GM12873 (cell line): ENCODE data around the gene DOK3.

Experiments
- TF ChIP-seq, protein P1 (sequence below): IDR thresholded peaks from 2 replicates; pipeline ENCODE4 v1.5.1; 2012; ENCODE audit warnings: low read depth, mild to moderate bottlenecking, moderate library complexity, low read length, control low read depth; ENCODE audit not compliant: insufficient read depth; ENCODE audit errors: missing control alignments

Gene DOK3

DNA sequence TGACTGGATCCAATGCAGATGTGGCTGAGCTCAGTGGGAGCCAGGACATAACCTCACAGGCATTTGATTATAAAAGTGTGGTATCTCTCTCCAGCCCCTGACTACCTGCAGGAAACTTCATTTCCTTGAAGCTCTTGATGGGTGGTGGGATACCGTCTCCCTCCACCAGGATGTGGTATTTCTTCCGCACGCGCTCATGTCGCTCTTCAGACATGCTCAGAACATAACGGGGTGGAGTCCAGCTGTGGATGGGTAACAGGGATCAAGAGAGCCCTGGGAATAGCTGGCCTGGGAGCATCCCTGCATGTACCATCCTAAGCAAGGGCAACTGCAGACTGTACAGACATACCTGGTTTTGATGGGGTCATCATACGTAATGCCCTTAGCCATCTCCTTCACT lies 6.0 kb upstream of the DOK3 start:
- TF ChIP-seq, protein P1, sequence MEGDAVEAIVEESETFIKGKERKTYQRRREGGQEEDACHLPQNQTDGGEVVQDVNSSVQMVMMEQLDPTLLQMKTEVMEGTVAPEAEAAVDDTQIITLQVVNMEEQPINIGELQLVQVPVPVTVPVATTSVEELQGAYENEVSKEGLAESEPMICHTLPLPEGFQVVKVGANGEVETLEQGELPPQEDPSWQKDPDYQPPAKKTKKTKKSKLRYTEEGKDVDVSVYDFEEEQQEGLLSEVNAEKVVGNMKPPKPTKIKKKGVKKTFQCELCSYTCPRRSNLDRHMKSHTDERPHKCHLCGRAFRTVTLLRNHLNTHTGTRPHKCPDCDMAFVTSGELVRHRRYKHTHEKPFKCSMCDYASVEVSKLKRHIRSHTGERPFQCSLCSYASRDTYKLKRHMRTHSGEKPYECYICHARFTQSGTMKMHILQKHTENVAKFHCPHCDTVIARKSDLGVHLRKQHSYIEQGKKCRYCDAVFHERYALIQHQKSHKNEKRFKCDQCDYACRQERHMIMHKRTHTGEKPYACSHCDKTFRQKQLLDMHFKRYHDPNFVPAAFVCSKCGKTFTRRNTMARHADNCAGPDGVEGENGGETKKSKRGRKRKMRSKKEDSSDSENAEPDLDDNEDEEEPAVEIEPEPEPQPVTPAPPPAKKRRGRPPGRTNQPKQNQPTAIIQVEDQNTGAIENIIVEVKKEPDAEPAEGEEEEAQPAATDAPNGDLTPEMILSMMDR: no peak

DNA sequence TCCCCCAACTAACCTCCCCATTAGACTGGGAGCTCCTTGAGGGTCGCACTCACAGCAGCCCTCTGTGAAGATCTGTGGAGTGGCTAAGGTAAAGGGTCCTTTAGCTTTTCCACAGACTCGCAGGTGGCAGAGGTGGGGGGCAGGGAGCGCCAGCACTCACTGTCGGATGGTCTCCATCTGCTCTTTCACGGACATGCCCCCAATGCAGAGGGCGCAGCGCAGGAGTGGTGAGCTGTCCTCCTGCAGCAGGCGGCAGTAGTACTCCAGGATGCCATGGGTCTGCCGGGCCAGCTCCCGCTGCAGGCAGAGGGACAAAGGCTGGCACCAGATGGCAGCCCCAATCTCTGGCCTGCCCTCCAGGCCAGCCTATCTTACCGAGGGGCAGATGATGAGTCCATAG lies 4.9 kb upstream of the DOK3 start:
- TF ChIP-seq, protein P1: no peak

DNA sequence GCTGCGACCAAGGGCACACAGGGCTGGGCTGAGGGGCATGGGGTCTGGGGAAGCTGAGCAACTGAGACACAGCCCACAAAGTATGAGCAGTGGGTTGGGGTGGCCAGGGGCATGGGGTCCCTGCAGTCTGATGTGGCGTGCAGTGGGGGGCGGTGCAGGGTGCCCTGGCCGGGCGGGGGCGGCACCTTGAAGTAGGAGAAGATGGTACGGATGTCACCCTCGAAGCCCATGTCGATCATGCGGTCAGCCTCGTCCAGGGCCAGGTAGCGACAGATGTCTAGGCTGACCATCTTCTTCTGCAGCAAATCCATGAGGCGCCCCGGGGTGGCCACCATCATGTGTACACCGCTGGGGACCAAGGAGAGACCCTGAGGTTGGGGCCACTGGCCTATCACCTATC lies 3.9 kb upstream of the DOK3 start:
- TF ChIP-seq, protein P1: no peak

DNA sequence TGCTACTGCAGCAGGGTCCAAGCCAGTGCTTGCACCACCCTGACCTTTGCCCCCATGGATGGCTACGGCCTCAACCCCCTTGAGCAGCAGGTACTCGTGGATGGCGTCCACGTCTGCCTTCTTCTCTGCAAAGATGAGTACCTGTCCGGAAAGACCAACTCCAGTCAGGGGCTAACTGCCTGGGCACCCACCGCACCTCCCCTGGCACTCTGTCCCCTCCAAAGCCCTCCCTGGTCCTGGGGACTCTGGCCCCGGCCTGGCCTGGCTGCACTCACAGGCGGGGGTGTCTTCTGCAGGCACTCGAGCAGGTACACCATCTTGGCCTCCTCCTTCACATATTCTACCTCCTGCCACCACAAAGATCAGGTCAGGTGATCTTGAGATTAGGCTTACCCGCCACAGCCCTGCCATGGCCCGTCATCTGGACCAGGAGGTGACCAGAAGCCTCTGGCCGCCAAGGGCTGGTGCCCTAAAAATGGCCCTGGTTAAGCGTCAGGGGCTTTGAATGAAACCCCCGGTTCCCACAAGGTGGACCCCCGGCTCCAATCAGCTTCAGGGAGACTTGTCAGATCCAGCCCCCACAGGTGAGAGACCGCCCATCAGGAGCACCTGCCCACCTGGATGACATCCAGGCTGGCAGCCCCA lies 3.2 kb upstream of the DOK3 start:
- TF ChIP-seq, protein P1: no peak

DNA sequence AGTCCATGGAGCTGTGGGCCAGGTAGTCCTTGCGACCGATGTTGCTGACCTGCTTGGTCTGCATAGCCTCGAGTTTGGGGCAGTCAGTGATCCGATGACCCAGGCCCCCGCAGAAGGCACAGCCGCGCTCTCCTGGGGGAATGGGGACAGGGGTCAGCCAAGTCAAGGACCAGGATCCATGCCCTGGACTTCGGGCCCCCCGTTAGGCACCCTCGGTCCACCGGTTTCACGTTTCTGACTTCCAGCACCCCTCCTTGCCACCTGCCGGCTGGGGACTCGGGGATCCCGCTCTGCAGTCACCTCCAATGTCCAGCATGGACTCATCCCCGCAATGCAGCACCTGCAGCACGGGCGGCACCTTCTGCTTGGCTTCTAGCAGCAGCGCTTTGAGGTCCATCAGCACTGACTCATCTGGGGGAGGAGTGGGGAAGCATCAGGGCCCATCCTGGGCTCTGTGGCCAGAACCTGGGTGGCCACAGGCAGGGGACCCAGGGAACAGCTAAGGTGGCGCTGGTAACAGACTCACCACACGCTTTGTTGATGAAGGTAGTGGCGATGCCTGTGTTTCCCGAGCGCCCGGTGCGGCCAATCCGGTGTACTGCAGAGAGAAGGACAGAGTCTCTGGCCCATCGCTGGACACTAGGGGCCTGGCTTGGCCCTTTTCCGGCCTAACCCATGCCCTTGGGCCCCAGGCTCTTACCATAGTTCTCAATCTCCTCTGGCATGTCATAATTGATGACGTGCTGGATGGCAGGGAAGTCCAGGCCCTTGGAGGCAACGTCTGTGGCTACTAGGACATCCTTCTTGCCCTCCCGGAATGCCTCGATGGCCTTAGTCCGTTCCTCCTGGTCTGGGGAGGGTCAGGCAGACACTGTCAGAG lies 2.4 kb upstream of the DOK3 start:
- TF ChIP-seq, protein P1: no peak

DNA sequence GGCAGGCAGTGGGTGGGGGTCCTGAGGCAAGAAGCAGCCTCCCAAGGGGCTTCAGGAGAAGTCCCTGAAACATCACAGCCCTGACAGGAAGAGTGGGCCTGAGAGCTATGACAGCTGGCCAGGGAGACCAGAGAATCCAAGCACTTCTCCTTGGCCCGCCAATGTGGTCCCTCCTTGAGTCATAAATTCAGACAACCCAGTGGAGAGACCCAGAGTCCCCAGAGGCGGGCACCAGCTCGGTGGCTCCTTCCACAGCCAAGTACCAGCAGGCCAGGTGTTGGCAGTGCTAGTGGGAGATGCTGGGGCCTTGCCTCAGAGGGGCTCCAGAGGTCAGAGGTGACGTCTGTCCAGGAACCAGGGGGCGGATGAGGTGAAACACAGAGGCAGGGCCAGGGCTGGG lies 1.6 kb upstream of the DOK3 start:
- TF ChIP-seq, protein P1: no peak

DNA sequence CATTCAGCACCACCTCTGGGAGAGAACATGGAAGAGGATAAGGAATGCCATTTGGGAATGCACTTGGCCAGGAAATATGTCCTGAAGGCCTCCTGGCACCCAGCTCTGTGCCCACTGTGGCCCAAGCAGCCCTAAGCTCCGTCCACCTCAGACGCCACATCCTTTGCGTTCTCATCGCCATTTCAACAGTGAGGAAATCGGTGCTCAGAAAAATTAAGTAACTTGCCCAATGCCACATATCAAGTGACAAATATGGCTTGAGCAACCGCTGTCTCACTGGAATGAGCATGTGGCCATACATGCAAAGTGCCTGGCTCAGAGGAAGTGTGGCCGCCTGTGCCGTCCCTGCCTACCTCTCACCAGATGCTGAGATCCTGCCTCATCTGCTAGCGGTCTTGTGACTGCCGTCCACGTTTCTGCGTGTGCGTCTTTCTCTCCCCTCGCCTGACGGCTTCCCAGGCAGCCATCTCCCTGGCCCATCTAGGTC lies 984 bp upstream of the DOK3 start:
- TF ChIP-seq, protein P1: no peak
